B cell (primary cell): ENCODE measurements around the gene DHRS12. TPM values are rescaled to one million over a fixed set of nuclear protein-coding genes. Genes with fewer than 3 reads are reported as not detected.
A peak's percentile ranks its signal among the peaks of the same experiment; 100 is the strongest.

Experiments
- ATAC-seq: fragments of 200-7000 bp; cut with Tn5 transposase; one replicate; pipeline ENCODE4 v1.10.0; 2021; ENCODE audit warnings: low read depth, mild to moderate bottlenecking, moderate number of reproducible peaks, moderate library complexity
- CTCF ChIA-PET: fragments of 350-600 bp; sonication (Branson Sonifier 250); formaldehyde crosslinking; loops from one replicate; lab custom pipeline; 2021; ENCODE audit warnings: antibody characterized with exemption, inconsistent platforms; lab: Charles Lee
- POLR2A ChIA-PET: fragments of 350-600 bp; sonication (Branson Sonifier 250); formaldehyde crosslinking; loops from one replicate; lab custom pipeline; 2021; ENCODE audit warnings: antibody characterized with exemption; lab: Charles Lee
- DNase-seq: peaks from one replicate; pipeline ENCODE4 v3.0.0; 2013
- H2AFZ ChIP-seq: 2 replicates; pipeline ENCODE4 v1.6.1; 2012; ENCODE audit warnings: mild to moderate bottlenecking, low read depth, low read length; ENCODE audit not compliant: insufficient read depth, poor library complexity, severe bottlenecking
- H3K27ac ChIP-seq, 2 donors: 1 replicate in 1 of 2; 2 replicates in 1 of 2; pipeline ENCODE4 v1.5.1; 2012 to 2013; ENCODE audit warnings: low read length in 2 of 2, mild to moderate bottlenecking in 2 of 2, moderate library complexity in 1 of 2
- H3K27me3 ChIP-seq, 4 experiments: fragments of 200-600 bp in 1 of 4; sonication (generic) in 1 of 4; replicated peaks in 1 of 4; 1 replicate in 2 of 4; 2 replicates in 2 of 4; pipeline versions ENCODE4 v1.6.1 to v1.7.0; 2013 to 2016; ENCODE audit warnings: low read length in 3 of 4, mild to moderate bottlenecking in 2 of 4, mixed read lengths in 1 of 4, moderate library complexity in 1 of 4; ENCODE audit not compliant: insufficient read depth in 4 of 4, control insufficient read depth in 3 of 4; ENCODE audit errors: control extremely low read depth in 1 of 4
- H3K36me3 ChIP-seq, 2 experiments: replicated peaks in 1 of 2; 1 replicate in 1 of 2; 2 replicates in 1 of 2; pipeline versions ENCODE4 v1.6.1 to v1.7.1; 2013; ENCODE audit warnings: low read length in 1 of 2; ENCODE audit not compliant: insufficient read depth in 2 of 2, control insufficient read depth in 1 of 2; ENCODE audit errors: control extremely low read depth in 1 of 2, extremely low read depth in 1 of 2
- H3K4me1 ChIP-seq, 2 donors: fragments of 200-600 bp in 1 of 2; sonication (generic) in 1 of 2; 1 replicate in 1 of 2; 2 replicates in 1 of 2; pipeline versions ENCODE4 v1.5.1 to v1.6.1; 2013 to 2017; ENCODE audit warnings: low read length in 2 of 2; ENCODE audit not compliant: control insufficient read depth in 2 of 2, insufficient read depth in 2 of 2
- H3K4me2 ChIP-seq: replicated peaks from 2 replicates; pipeline ENCODE3; 2012; ENCODE audit warnings: mild to moderate bottlenecking, low read depth, low read length; ENCODE audit not compliant: poor library complexity, severe bottlenecking
- H3K4me3 ChIP-seq, 5 experiments: fragments of 200-600 bp in 1 of 5; sonication (generic) in 1 of 5; 1 replicate in 3 of 5; 2 replicates in 2 of 5; pipeline versions ENCODE4 v1.5.1 to v1.7.0; 2011 to 2016; ENCODE audit warnings: low read length in 4 of 5, mild to moderate bottlenecking in 4 of 5, low read depth in 2 of 5, control low read depth in 1 of 5, moderate library complexity in 1 of 5; ENCODE audit not compliant: insufficient read depth in 1 of 5; ENCODE audit errors: control extremely low read depth in 1 of 5, extremely low read depth in 1 of 5
- H3K79me2 ChIP-seq: fragments of 200-600 bp; sonication (generic); one replicate; pipeline ENCODE4 v1.6.0; 2016; ENCODE audit warnings: low read length; ENCODE audit not compliant: control insufficient read depth, insufficient read depth
- H3K9ac ChIP-seq: fragments of 200-600 bp; sonication (generic); 2 replicates; pipeline ENCODE4 v1.6.1; 2017; ENCODE audit warnings: mild to moderate bottlenecking, low read length, moderate library complexity
- H3K9me3 ChIP-seq, 3 donors: one replicate each; pipeline versions ENCODE4 v1.6.1 to v1.7.1; 2013; ENCODE audit warnings: low read length in 2 of 3; ENCODE audit not compliant: control insufficient read depth in 2 of 3, insufficient read depth in 1 of 3; ENCODE audit errors: control extremely low read depth in 1 of 3
- H4K20me1 ChIP-seq: 2 replicates; pipeline ENCODE4 v1.6.0; 2012; ENCODE audit warnings: mild to moderate bottlenecking, low read length; ENCODE audit not compliant: insufficient read depth, control insufficient read depth, poor library complexity, severe bottlenecking
- H3K27ac Mint-ChIP-seq: one replicate; pipeline ENCODE4 v1.8.0; 2021; ENCODE audit warnings: mixed read lengths
- H3K27me3 Mint-ChIP-seq: one replicate; pipeline ENCODE4 v1.8.0; 2021; ENCODE audit warnings: mixed read lengths
- H3K4me1 Mint-ChIP-seq: one replicate; pipeline ENCODE4 v1.8.0; 2021; ENCODE audit warnings: mixed read lengths
- H3K4me3 Mint-ChIP-seq: one replicate; pipeline ENCODE4 v1.8.0; 2021; ENCODE audit warnings: mixed read lengths
- H3K9me3 Mint-ChIP-seq: one replicate; pipeline ENCODE4 v1.8.0; 2022; ENCODE audit warnings: mixed read lengths; ENCODE audit not compliant: insufficient read depth
- EZH2 ChIP-seq: IDR thresholded peaks from 2 replicates; pipeline ENCODE4 v1.6.1; 2012; ENCODE audit warnings: borderline replicate concordance, low read depth, mild to moderate bottlenecking, moderate library complexity, low read length; ENCODE audit not compliant: insufficient read depth, poor library complexity, severe bottlenecking
- WGBS: methylation state at CpG from one replicate; pipeline ENCODE4 v1.1.5; 2013; ENCODE audit warnings: missing lambda C conversion rate; ENCODE audit not compliant: insufficient coverage; 5-methylcytosine and 5-hydroxymethylcytosine counted together
- intact Hi-C: fragments of 100-400 bp; cut with micrococcal nuclease; formaldehyde crosslinking; loops from one replicate; pipeline ENCODE4 v1.10.0; 2022
- polyA plus RNA-seq: library from polyadenylated mRNA; depleted of rRNA; stranded (reverse); fragments of >200 nt; gene quantifications from 2 replicates; pipeline ENCODE4 v1.2.3, GENCODE V29; 2012
- total RNA-seq, 2 donors: library from RNA; stranded (reverse); fragments of 120-200 nt in 1 of 2; gene quantifications; 1 replicate in 1 of 2; 2 replicates in 1 of 2; pipeline versions ENCODE4 v1.2.3 to v1.2.4, GENCODE V29; 2013 to 2022
- TF ChIP-seq, protein P1 (sequence below): fragments of 200-600 bp; IDR thresholded peaks from one replicate; pipeline ENCODE4 v1.8.0; 2022; ENCODE audit warnings: antibody characterized with exemption, mild to moderate bottlenecking

DHRS12 gene
- total and polyA plus RNA-seq, 2 donors (not counting 1 experiment from before 2014, with no cell fraction given) = 12.0 to 23.2 TPM

DNA sequence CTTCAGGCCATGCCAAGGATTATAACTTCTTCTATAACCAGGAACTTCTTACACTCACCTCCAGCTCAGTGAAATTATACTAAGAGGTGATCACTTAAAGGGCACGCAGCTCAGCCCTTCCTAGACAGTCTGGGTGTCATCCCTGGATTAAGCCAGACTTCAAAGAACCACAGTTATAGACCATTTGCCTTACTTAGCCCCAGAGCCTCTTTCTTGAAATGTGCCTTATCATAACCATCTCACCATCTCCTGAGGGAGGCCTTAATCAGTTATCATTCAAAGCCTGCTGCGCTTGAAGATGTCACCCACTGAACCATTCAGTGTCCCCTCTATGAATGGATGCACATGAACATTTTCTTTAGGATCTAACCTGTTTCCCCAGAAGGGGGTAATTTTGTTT lies 10.1 kb upstream of the DHRS12 start:
- H3K27ac ChIP-seq = no peak overlapping the region
- POLR2A ChIA-PET = interaction anchor here (0.6 kb wide), 1 partner anchor 386 kb away, joined by 3 read pairs; no protein-coding TSS in a partner anchor
- TF ChIP-seq EZH2 = no peak
- TF ChIP-seq, protein P1, sequence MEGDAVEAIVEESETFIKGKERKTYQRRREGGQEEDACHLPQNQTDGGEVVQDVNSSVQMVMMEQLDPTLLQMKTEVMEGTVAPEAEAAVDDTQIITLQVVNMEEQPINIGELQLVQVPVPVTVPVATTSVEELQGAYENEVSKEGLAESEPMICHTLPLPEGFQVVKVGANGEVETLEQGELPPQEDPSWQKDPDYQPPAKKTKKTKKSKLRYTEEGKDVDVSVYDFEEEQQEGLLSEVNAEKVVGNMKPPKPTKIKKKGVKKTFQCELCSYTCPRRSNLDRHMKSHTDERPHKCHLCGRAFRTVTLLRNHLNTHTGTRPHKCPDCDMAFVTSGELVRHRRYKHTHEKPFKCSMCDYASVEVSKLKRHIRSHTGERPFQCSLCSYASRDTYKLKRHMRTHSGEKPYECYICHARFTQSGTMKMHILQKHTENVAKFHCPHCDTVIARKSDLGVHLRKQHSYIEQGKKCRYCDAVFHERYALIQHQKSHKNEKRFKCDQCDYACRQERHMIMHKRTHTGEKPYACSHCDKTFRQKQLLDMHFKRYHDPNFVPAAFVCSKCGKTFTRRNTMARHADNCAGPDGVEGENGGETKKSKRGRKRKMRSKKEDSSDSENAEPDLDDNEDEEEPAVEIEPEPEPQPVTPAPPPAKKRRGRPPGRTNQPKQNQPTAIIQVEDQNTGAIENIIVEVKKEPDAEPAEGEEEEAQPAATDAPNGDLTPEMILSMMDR = no peak
- peaks cover 22 to 25% of the 10 kb centered on the region in 2 donors for H3K4me1 ChIP-seq
- Mint-ChIP-seq H3K27ac (no peak overlapping the region), H3K4me3 (no peak overlapping the region), H3K27me3 (no peaks in the 10 kb centered on the region), H3K9me3 (no peaks in the 10 kb centered on the region), H3K4me1 (peaks cover 31% of the 10 kb centered on the region)
- ATAC-seq = no peak
- no peak for DNase-seq
- WGBS = 100% methylated on average over 1 of the region's 2 CpGs
- no peaks in the 10 kb centered on the region for H3K79me2 ChIP-seq
- intact Hi-C loops = no loop called here
- H4K20me1 ChIP-seq = no peaks in the 10 kb centered on the region
- H3K9ac ChIP-seq = no peak overlapping the region
- H3K36me3 ChIP-seq = no peaks in the 10 kb centered on the region
- no peaks in the 10 kb centered on the region for H3K27me3 ChIP-seq
- CTCF ChIA-PET = interaction anchor here (0.7 to 5.8 kb wide), 19 partner anchors 7 to 397 kb away, joined by 3 to 125 read pairs (median 8); partner anchors contain the start of genes NEK3, NEK5 and TMEM272
- H3K4me3 ChIP-seq = no peak overlapping the region
- no peak overlapping the region for H2AFZ ChIP-seq
- H3K9me3 ChIP-seq = no peaks in the 10 kb centered on the region
- H3K4me2 ChIP-seq = no peak overlapping the region

DNA sequence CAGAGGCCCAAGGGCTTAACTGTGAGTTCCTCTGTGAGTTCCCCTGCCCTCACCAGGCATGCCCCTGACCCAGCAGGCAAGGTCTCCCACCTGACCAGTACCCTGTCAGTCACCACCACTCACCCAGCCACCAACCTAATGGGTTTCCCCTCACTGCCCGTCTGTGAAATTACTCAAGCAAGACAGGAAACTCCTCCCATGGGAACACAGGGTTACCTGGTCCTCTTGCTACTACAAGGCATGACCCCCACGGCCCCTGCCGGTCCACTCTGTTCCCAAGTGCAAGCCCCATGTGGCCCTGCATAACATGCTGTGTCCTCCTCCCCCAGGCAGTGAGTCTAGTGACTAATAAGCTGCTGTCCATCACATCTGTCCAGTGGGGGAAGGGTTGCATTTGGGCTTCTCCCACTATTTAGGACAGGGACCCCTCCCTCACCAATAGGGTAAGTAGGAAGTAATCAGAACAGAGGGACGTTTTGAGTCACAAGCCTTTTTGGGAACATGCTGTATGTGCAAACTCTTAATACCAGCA lies 8.0 kb upstream of the DHRS12 start:
- Histone ChIP-seq H3K4me3 (no peak overlapping the region), H3K79me2 (no peaks in the 10 kb centered on the region), H3K9me3 (no peaks in the 10 kb centered on the region), H3K27ac (no peak overlapping the region), H3K4me2 (no peak overlapping the region), H4K20me1 (no peaks in the 10 kb centered on the region), H3K36me3 (no peaks in the 10 kb centered on the region), H3K9ac (no peak overlapping the region), H2AFZ (no peak overlapping the region), H3K27me3 (no peaks in the 10 kb centered on the region), H3K4me1 (peaks cover 22 to 25% of the 10 kb centered on the region in 2 donors)
- H3K27me3 Mint-ChIP-seq = no peaks in the 10 kb centered on the region
- CTCF ChIA-PET = interaction anchor here (0.7 to 5.8 kb wide), 7 partner anchors 14 to 379 kb away, joined by 3 to 125 read pairs (median 8); no protein-coding TSS in a partner anchor
- H3K4me3 Mint-ChIP-seq = peak overlapping the region; percentile 18
- H3K9me3 Mint-ChIP-seq = no peaks in the 10 kb centered on the region
- POLR2A ChIA-PET = no interaction called here
- ATAC-seq (no peak), DNase-seq (no peak)
- WGBS = 7% methylated on average over 1 of the region's 4 CpGs
- peaks cover 31% of the 10 kb centered on the region for H3K4me1 Mint-ChIP-seq
- no peak for TF ChIP-seq EZH2
- TF ChIP-seq, protein P1 = no peak
- intact Hi-C loops = no loop called here
- H3K27ac Mint-ChIP-seq = peak overlapping the region; percentile 24
